ENCODE data around the gene GLI2. TPM values are rescaled to one million over a fixed set of nuclear protein-coding genes. Genes with fewer than 3 reads are reported as not detected.

GLI2 gene
- total and polyA plus RNA-seq, 2 of the 8 experiments (the other 6 are each of a cell fraction or from before 2014, with no cell fraction given), result 18.4 to 46.9 TPM

DNA sequence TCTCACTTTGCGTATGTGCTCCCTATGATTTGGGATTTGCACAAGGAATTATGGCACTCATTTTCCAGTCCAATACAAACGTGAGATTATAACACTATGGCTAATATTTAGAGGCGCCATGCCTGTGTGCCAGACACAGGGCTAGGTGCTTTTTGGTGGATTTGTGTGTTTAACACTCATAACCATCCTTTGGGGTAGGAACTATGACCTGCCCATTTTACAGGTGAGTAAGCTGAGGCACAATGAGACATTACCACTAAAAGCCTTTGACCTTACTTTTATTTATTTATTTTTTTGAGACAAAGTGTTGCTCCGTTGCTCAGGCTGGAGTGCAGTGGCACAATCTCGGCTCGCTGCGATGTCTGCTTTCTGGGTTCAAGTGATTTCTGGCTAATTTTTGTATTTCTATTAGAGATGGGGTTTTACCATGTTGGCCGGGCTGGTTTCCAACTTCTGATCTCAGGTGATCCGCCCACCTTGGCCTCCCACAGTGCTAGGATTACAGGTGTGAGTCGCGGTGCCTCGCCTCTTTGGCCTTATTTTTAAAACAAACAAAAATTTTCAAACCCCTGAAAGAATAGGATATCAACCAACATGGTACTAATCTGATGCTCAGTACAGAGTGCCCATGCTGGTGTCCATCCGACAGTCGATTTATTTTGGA lies 26.6 kb upstream of the GLI2 start (continued):
- TF ChIP-seq SAP30 (IDR thresholded peaks at IDR 0.05; ENCODE audit: insufficient read depth, insufficient replicate concordance, low read length), result no peak
- no peak for TF ChIP-seq NANOG (IDR thresholded peaks at IDR 0.05; ENCODE audit: insufficient read depth, low read depth, low read length, poor library complexity, severe bottlenecking)
- TF ChIP-seq KDM1A (IDR thresholded peaks at IDR 0.05; ENCODE audit: borderline replicate concordance, low read length), result peak; percentile 99
- no peak for TF ChIP-seq NRF1 (IDR thresholded peaks at IDR 0.05; ENCODE audit: low read depth, low read length)
- TF ChIP-seq SP1 (IDR thresholded peaks at IDR 0.05; ENCODE audit: low read depth, low read length), result no peak
- TF ChIP-seq SIN3A (conservative IDR thresholded peaks at IDR 0.05 in 1 of 2, IDR thresholded peaks at IDR 0.05 in 1 of 2; ENCODE audit: low read depth in 1 of 2, low read length in 2 of 2), result no peak
- TF ChIP-seq TEAD4 (IDR thresholded peaks at IDR 0.05; ENCODE audit: low read depth, low read length), result no peak
- no peak for TF ChIP-seq ZNF274 (IDR thresholded peaks at IDR 0.05; ENCODE audit: borderline replicate concordance, extremely low read depth, low read length)
- 0 out of 2 replicates have a peak, but pooled peaks have one; percentile 80 for TF ChIP-seq ATF2 (IDR thresholded peaks at IDR 0.05; ENCODE audit: low read length)
- TF ChIP-seq BACH1 (IDR thresholded peaks at IDR 0.05; ENCODE audit: low read length), result no peak
- no peak for TF ChIP-seq TAF1 (IDR thresholded peaks at IDR 0.05; ENCODE audit: low read depth, low read length)
- no peak for TF ChIP-seq SIX5 (IDR thresholded peaks at IDR 0.05; ENCODE audit: low read depth, low read length)
- TF ChIP-seq HDAC2 (IDR thresholded peaks at IDR 0.05; ENCODE audit: borderline replicate concordance in 1 of 2, low read depth in 2 of 2, low read length in 2 of 2), result peak in 1 of 2 experiments; percentile 98; a peak in 2 of 4 replicates
- no peak for TF ChIP-seq SIRT6 (IDR thresholded peaks at IDR 0.05; ENCODE audit: low read length)

All from H1 (cell line).